ENCODE results near the gene KCNG1. TPM values are rescaled to one million over a fixed set of nuclear protein-coding genes. Genes with fewer than 3 reads are reported as not detected.

Gene KCNG1
- total RNA-seq, 3 donors from 2014 or later (not counting 1 experiment from before 2014, with no cell fraction given), result not detected

GRCh38 chr20:50991076-50991475 lies 31.8 kb downstream of the KCNG1 start:
- Mint-ChIP-seq H3K4me1 (no peaks in the 10 kb centered on the region), H3K27me3 (ENCODE audit: low read depth in 2 of 2) (peaks cover 18 to 23% of the 10 kb centered on the region in 2 donors), H3K4me3 (no peak overlapping the region), H3K27ac (no peak overlapping the region), H3K9me3 (no peaks in the 10 kb centered on the region), H3K36me3 (no peaks in the 10 kb centered on the region)
- TF ChIP-seq CTCF (IDR thresholded peaks at IDR 0.05), result no peak
- H3K9me3 ChIP-seq (ENCODE audit: control insufficient read depth, insufficient read depth, low read length), result peaks cover 4% of the 10 kb centered on the region
- WGBS (ENCODE audit: insufficient coverage), result 89% methylated on average over 3 of the region's 3 CpGs
- H3K36me3 ChIP-seq (ENCODE audit: control insufficient read depth, insufficient read depth, low read length), result no peaks in the 10 kb centered on the region
- intact Hi-C loops (cut with micrococcal nuclease), result no loop called here
- no peak overlapping the region for H3K4me3 ChIP-seq (ENCODE audit: low read length)
- DNase-seq, result no peak
- H3K27me3 ChIP-seq (ENCODE audit: control insufficient read depth, insufficient read depth, low read length), result no peaks in the 10 kb centered on the region
- H3K27ac ChIP-seq (ENCODE audit: low read length), result no peak overlapping the region
- peaks cover 3% of the 10 kb centered on the region for H3K4me1 ChIP-seq (ENCODE audit: control insufficient read depth, insufficient read depth, low read length)
- ATAC-seq, result no peak

GRCh38 chr20:50987493-50988210 lies 35.3 kb downstream of the KCNG1 start:
- DNase-seq (peak; percentile 31 to 89), ATAC-seq (peak; percentile 86 to 100 (median 99))
- Histone ChIP-seq H3K4me1 (ENCODE audit: control insufficient read depth, insufficient read depth, low read length) (peaks cover under 1% of the 10 kb centered on the region), H3K27me3 (ENCODE audit: control insufficient read depth, insufficient read depth, low read length) (no peaks in the 10 kb centered on the region), H3K9me3 (ENCODE audit: control insufficient read depth, insufficient read depth, low read length) (no peaks in the 10 kb centered on the region), H3K27ac (ENCODE audit: low read length) (no peak overlapping the region), H3K36me3 (ENCODE audit: control insufficient read depth, insufficient read depth, low read length) (no peaks in the 10 kb centered on the region), H3K4me3 (ENCODE audit: low read length) (no peak overlapping the region)
- intact Hi-C loops (cut with micrococcal nuclease), result loop anchor here (1.0 to 10.0 kb wide), 3 partner anchors 319 to 1097 kb away; no protein-coding TSS in a partner anchor
- Mint-ChIP-seq H3K9me3 (no peaks in the 10 kb centered on the region), H3K4me1 (no peaks in the 10 kb centered on the region), H3K4me3 (no peak overlapping the region), H3K27ac (no peak overlapping the region), H3K27me3 (ENCODE audit: low read depth in 2 of 2) (peaks cover 18 to 21% of the 10 kb centered on the region in 2 donors), H3K36me3 (no peaks in the 10 kb centered on the region)
- WGBS (ENCODE audit: insufficient coverage), result 24% methylated on average over 13 of the region's 13 CpGs
- TF ChIP-seq CTCF (IDR thresholded peaks at IDR 0.05), result peak; percentile 84

GRCh38 chr20:50983321-50983720 lies 39.6 kb downstream of the KCNG1 start:
- Mint-ChIP-seq H3K9me3 (no peaks in the 10 kb centered on the region), H3K36me3 (no peaks in the 10 kb centered on the region), H3K4me1 (peaks cover 0 to 6% of the 10 kb centered on the region in 2 donors), H3K27me3 (ENCODE audit: low read depth in 2 of 2) (peaks cover 30 to 35% of the 10 kb centered on the region in 2 donors), H3K27ac (no peak overlapping the region), H3K4me3 (no peak overlapping the region)
- no peak for TF ChIP-seq CTCF (IDR thresholded peaks at IDR 0.05)
- 18% methylated on average over 2 of the region's 2 CpGs for WGBS (ENCODE audit: insufficient coverage)
- no peak overlapping the region for H3K4me3 ChIP-seq (ENCODE audit: low read length)
- H3K27ac ChIP-seq (ENCODE audit: low read length), result no peak overlapping the region
- no peaks in the 10 kb centered on the region for H3K36me3 ChIP-seq (ENCODE audit: control insufficient read depth, insufficient read depth, low read length)
- no peaks in the 10 kb centered on the region for H3K27me3 ChIP-seq (ENCODE audit: control insufficient read depth, insufficient read depth, low read length)
- H3K4me1 ChIP-seq (ENCODE audit: control insufficient read depth, insufficient read depth, low read length), result peaks cover 5% of the 10 kb centered on the region
- DNase-seq (no peak), ATAC-seq (no peak)
- H3K9me3 ChIP-seq (ENCODE audit: control insufficient read depth, insufficient read depth, low read length), result no peaks in the 10 kb centered on the region
- intact Hi-C loops (cut with micrococcal nuclease), result loop anchor here (10.0 kb wide), 1 partner anchor 1101 kb away; no protein-coding TSS in a partner anchor
